Fibroblast of lung (primary cell): ENCODE data around the gene ANKS4B.

Source experiments
- EZH2 ChIP-seq: IDR thresholded peaks from 2 replicates; pipeline ENCODE4 v1.5.1; 2012; ENCODE audit warnings: low read length, control low read depth, mild to moderate bottlenecking; ENCODE audit errors: missing control alignments
- TF ChIP-seq, protein P1 (sequence below), 2 donors: IDR thresholded peaks in 1 of 2; conservative IDR thresholded peaks in 1 of 2; 1 replicate in 1 of 2; 2 replicates in 1 of 2; pipeline ENCODE4 v1.5.1; 2011 to 2012; ENCODE audit warnings: low read length in 2 of 2, control low read depth in 1 of 2, inconsistent platforms in 1 of 2, low read depth in 1 of 2, mild to moderate bottlenecking in 1 of 2

DNA sequence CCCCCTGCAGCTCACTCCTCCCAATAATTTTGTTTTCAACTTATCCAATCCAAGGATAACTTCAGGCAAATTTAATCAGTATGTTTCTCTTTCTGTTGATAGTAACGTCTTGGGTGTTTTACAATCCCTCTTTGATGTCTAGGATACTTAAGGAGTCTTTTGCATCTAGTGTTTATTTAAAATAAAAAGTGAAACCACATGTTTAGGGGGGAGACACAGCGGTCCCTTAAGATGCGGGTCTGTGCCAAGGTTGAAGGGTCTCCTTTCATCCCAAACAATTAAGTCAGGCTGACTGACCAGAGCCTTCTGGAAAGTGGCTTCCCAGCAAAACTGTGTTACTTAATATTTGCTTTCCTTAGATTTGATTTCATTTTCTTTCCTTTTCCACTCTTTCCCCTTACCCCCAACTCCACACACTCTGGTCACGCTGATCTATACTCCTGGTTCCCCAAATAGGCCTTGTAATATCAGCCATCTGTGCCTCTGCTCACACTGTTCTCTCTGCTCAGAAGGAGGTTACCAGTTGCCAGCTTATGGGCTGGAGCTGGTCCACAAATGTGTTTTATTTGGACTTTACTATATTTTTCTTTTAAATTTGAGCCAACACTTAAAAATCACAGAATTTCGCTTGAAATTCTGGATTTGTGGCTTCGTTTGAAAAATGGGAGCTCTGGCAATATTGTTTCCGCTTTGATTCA, 11.2 kb downstream of the ANKS4B start:
- TF ChIP-seq, protein P1, sequence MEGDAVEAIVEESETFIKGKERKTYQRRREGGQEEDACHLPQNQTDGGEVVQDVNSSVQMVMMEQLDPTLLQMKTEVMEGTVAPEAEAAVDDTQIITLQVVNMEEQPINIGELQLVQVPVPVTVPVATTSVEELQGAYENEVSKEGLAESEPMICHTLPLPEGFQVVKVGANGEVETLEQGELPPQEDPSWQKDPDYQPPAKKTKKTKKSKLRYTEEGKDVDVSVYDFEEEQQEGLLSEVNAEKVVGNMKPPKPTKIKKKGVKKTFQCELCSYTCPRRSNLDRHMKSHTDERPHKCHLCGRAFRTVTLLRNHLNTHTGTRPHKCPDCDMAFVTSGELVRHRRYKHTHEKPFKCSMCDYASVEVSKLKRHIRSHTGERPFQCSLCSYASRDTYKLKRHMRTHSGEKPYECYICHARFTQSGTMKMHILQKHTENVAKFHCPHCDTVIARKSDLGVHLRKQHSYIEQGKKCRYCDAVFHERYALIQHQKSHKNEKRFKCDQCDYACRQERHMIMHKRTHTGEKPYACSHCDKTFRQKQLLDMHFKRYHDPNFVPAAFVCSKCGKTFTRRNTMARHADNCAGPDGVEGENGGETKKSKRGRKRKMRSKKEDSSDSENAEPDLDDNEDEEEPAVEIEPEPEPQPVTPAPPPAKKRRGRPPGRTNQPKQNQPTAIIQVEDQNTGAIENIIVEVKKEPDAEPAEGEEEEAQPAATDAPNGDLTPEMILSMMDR (conservative IDR thresholded peaks at IDR 0.05 in 1 of 2, IDR thresholded peaks at IDR 0.05 in 1 of 2; ENCODE audit: low read depth in 1 of 2, low read length in 2 of 2) = no peak
- TF ChIP-seq EZH2 = no peak
